Immature natural killer cell (primary cell): Measurements from ENCODE around the gene PRG3. TPM values are rescaled to one million over a fixed set of nuclear protein-coding genes. Genes with fewer than 3 reads are reported as not detected.

Experiments used
- DNase-seq, 3 donors: peaks; one replicate each; pipeline ENCODE4 v3.0.0; 2022; ENCODE audit warnings: mixed read lengths in 1 of 3
- H3K27ac Mint-ChIP-seq, 6 donors: one replicate each; pipeline ENCODE4 v1.8.0; 2020; ENCODE audit warnings: mixed read lengths in 6 of 6, mild to moderate bottlenecking in 5 of 6, inconsistent platforms in 4 of 6, moderate library complexity in 3 of 6
- H3K27me3 Mint-ChIP-seq, 3 donors: one replicate each; pipeline ENCODE4 v1.8.0; 2020 to 2021; ENCODE audit warnings: low read depth in 3 of 3, mild to moderate bottlenecking in 3 of 3, mixed read lengths in 3 of 3, moderate library complexity in 3 of 3, inconsistent platforms in 1 of 3
- H3K36me3 Mint-ChIP-seq, 3 donors: one replicate each; pipeline ENCODE4 v1.8.0; 2020; ENCODE audit warnings: mixed read lengths in 3 of 3, inconsistent platforms in 2 of 3, mild to moderate bottlenecking in 2 of 3
- H3K4me1 Mint-ChIP-seq, 2 donors: one replicate each; pipeline ENCODE4 v1.8.0; 2020; ENCODE audit warnings: inconsistent platforms in 2 of 2, mild to moderate bottlenecking in 2 of 2, mixed read lengths in 2 of 2, moderate library complexity in 1 of 2
- H3K4me3 Mint-ChIP-seq, 5 donors: one replicate each; pipeline ENCODE4 v1.8.0; 2020; ENCODE audit warnings: mild to moderate bottlenecking in 5 of 5, mixed read lengths in 5 of 5, inconsistent platforms in 3 of 5, moderate library complexity in 3 of 5
- H3K9me3 Mint-ChIP-seq, 6 donors: one replicate each; pipeline ENCODE4 v1.8.0; 2020; ENCODE audit warnings: mild to moderate bottlenecking in 6 of 6, mixed read lengths in 6 of 6, inconsistent platforms in 4 of 6, moderate library complexity in 3 of 6
- polyA plus RNA-seq, 3 donors: library from polyadenylated mRNA; unstranded; fragments of 300-500 nt; fragmentation: Illumina TruSeq; gene quantifications; one replicate each; pipeline ENCODE4 v1.2.3, GENCODE V29; 2021

The PRG3 gene
- polyA plus RNA-seq, 3 donors from 2014 or later, result not detected

- no peak overlapping the region for H3K27ac Mint-ChIP-seq
- H3K27me3 Mint-ChIP-seq, result peaks cover 4 to 6% (median 4%) of the 10 kb centered on the region in 3 donors
- no peaks in the 10 kb centered on the region for H3K36me3 Mint-ChIP-seq
- no peaks in the 10 kb centered on the region for H3K4me1 Mint-ChIP-seq
- peaks cover 0 to 1% (median 0%) of the 10 kb centered on the region in 6 donors for H3K9me3 Mint-ChIP-seq
- no peak overlapping the region for H3K4me3 Mint-ChIP-seq
- DNase-seq, result no peak
Observed at GRCh38 chr11:57391111-57391510, 10.2 kb upstream of the PRG3 start.

- Mint-ChIP-seq H3K9me3 (peaks cover 0 to 1% (median 0%) of the 10 kb centered on the region in 6 donors), H3K27ac (no peak within 1 kb of the TSS), H3K36me3 (no peaks in the 10 kb centered on the region), H3K4me3 (no peak within 1 kb of the TSS), H3K4me1 (no peaks in the 10 kb centered on the region), H3K27me3 (peaks cover 4 to 5% (median 4%) of the 10 kb centered on the region in 3 donors)
- DNase-seq, result no peak
Observed at GRCh38 chr11:57390535-57390934, 9.6 kb upstream of the PRG3 start, which contains the start of gene PRG2. Gene PRG2 (minus strand): TSS chr11:57390650. CDS start chr11:57389944, 706 bp downstream.

- H3K27me3 Mint-ChIP-seq, result peaks cover 4 to 10% (median 4%) of the 10 kb centered on the region in 3 donors
- no peak for DNase-seq
- H3K4me1 Mint-ChIP-seq, result no peaks in the 10 kb centered on the region
- no peaks in the 10 kb centered on the region for H3K36me3 Mint-ChIP-seq
- H3K9me3 Mint-ChIP-seq, result peaks cover 0 to 1% (median 0%) of the 10 kb centered on the region in 6 donors
- no peak overlapping the region for H3K27ac Mint-ChIP-seq
- no peak overlapping the region for H3K4me3 Mint-ChIP-seq
Observed at GRCh38 chr11:57387289-57388030, 6.5 kb upstream of the PRG3 start.

GRCh38 chr11:57386178-57386940 lies 5.4 kb upstream of the PRG3 start:
- Mint-ChIP-seq H3K4me3 (no peak overlapping the region), H3K4me1 (no peaks in the 10 kb centered on the region), H3K27me3 (peaks cover 4 to 12% (median 7%) of the 10 kb centered on the region in 3 donors), H3K36me3 (no peaks in the 10 kb centered on the region), H3K27ac (no peak overlapping the region), H3K9me3 (peaks cover 0 to 1% (median 0%) of the 10 kb centered on the region in 6 donors)
- DNase-seq, result no peak

GRCh38 chr11:57379732-57380131 lies 1.2 kb downstream of the PRG3 start:
- Mint-ChIP-seq H3K4me1 (no peaks in the 10 kb centered on the region), H3K9me3 (no peaks in the 10 kb centered on the region), H3K36me3 (no peaks in the 10 kb centered on the region), H3K27me3 (peaks cover 2 to 11% (median 11%) of the 10 kb centered on the region in 3 donors), H3K4me3 (no peak overlapping the region), H3K27ac (no peak overlapping the region)
- no peak for DNase-seq

- Mint-ChIP-seq H3K9me3 (no peaks in the 10 kb centered on the region), H3K4me1 (no peaks in the 10 kb centered on the region), H3K27ac (no peak overlapping the region), H3K27me3 (peaks cover 2 to 11% (median 9%) of the 10 kb centered on the region in 3 donors), H3K4me3 (no peak overlapping the region), H3K36me3 (no peaks in the 10 kb centered on the region)
- no peak for DNase-seq
Observed at GRCh38 chr11:57378186-57378585, 2.8 kb downstream of the PRG3 start.

- no peak overlapping the region for H3K27ac Mint-ChIP-seq
- peaks cover under 1 to 9% (median 2%) of the 10 kb centered on the region in 3 donors for H3K27me3 Mint-ChIP-seq
- no peak overlapping the region for H3K4me3 Mint-ChIP-seq
- no peak for DNase-seq
- H3K4me1 Mint-ChIP-seq, result no peaks in the 10 kb centered on the region
- H3K36me3 Mint-ChIP-seq, result no peaks in the 10 kb centered on the region
- no peaks in the 10 kb centered on the region for H3K9me3 Mint-ChIP-seq
Observed at GRCh38 chr11:57377107-57377506, 3.8 kb downstream of the PRG3 start.

GRCh38 chr11:57376095-57377090 lies 4.6 kb downstream of the PRG3 start:
- Mint-ChIP-seq H3K4me3 (no peak overlapping the region), H3K27ac (no peak overlapping the region)

DNA sequence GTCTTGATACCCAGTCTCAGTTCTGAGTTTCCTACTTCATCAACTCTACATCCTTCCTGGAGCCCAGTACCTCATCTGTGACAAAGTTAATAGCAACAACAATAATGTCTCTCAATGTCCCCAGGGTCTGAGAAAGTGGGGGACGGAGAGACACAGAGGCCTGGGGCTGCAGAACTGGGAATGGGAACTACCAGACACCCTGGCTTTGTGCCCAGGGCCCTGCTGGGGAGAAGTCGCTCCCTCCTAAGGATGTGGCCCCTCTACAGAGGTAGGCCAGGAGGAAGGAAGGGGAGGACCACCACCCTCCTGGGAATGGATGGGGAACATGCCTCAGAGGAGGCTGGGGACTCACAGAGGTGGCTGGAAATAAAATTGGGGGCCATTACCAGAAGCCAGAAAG lies 5.5 kb downstream of the PRG3 start:
- H3K9me3 Mint-ChIP-seq, result no peaks in the 10 kb centered on the region
- H3K27ac Mint-ChIP-seq, result no peak overlapping the region
- DNase-seq, result no peak
- peaks cover 0 to 5% (median 2%) of the 10 kb centered on the region in 3 donors for H3K27me3 Mint-ChIP-seq
- H3K36me3 Mint-ChIP-seq, result no peaks in the 10 kb centered on the region
- H3K4me1 Mint-ChIP-seq, result no peaks in the 10 kb centered on the region
- no peak overlapping the region for H3K4me3 Mint-ChIP-seq

More at GRCh38 chr11:57376095-57377090, 4.6 kb downstream of the PRG3 start:
- Mint-ChIP-seq H3K27me3 (peaks cover 0 to 9% (median 2%) of the 10 kb centered on the region in 3 donors), H3K36me3 (no peaks in the 10 kb centered on the region), H3K4me1 (no peaks in the 10 kb centered on the region), H3K9me3 (no peaks in the 10 kb centered on the region)
- no peak for DNase-seq

GRCh38 chr11:57374966-57375365 lies 6.0 kb downstream of the PRG3 start:
- DNase-seq, result no peak
- Mint-ChIP-seq H3K27ac (no peak overlapping the region), H3K9me3 (no peaks in the 10 kb centered on the region), H3K27me3 (peaks cover 0 to 4% (median 2%) of the 10 kb centered on the region in 3 donors), H3K36me3 (no peaks in the 10 kb centered on the region), H3K4me1 (no peaks in the 10 kb centered on the region), H3K4me3 (no peak overlapping the region)

GRCh38 chr11:57373146-57373545 lies 7.8 kb downstream of the PRG3 start:
- DNase-seq, result no peak
- Mint-ChIP-seq H3K4me3 (no peak overlapping the region), H3K9me3 (no peaks in the 10 kb centered on the region), H3K4me1 (no peaks in the 10 kb centered on the region), H3K36me3 (no peaks in the 10 kb centered on the region), H3K27ac (no peak overlapping the region), H3K27me3 (peaks cover 0 to 4% (median 4%) of the 10 kb centered on the region in 3 donors)

DNA sequence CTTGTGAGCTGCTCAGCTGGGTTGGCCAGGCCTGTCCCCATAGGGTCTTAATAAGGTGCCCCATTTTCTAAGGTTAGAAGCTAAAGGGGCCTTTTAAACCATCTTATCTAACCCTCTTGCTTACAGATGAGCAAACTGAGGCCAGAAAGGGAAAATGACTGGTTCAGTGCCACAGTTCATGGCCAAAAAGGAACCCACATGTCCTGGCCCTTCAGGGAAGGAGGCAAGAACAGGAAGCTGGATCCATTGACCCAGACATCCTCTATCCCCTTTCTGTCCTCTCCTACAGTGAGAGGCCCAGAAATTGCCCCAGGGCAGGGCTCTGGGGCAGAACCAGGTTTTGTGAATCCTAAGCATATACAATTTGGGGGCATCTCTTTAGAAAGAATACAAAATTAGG lies 10.0 kb downstream of the PRG3 start:
- no peak overlapping the region for H3K4me3 Mint-ChIP-seq
- H3K27me3 Mint-ChIP-seq, result peaks cover 0 to 2% (median 2%) of the 10 kb centered on the region in 3 donors
- no peaks in the 10 kb centered on the region for H3K4me1 Mint-ChIP-seq
- no peak for DNase-seq
- no peaks in the 10 kb centered on the region for H3K36me3 Mint-ChIP-seq
- H3K27ac Mint-ChIP-seq, result no peak overlapping the region
- no peaks in the 10 kb centered on the region for H3K9me3 Mint-ChIP-seq

GRCh38 chr11:57370251-57370650 lies 10.7 kb downstream of the PRG3 start:
- Mint-ChIP-seq H3K27me3 (peaks cover 0 to 2% (median 2%) of the 10 kb centered on the region in 3 donors), H3K4me1 (no peaks in the 10 kb centered on the region), H3K36me3 (no peaks in the 10 kb centered on the region), H3K9me3 (no peaks in the 10 kb centered on the region), H3K27ac (no peak overlapping the region), H3K4me3 (no peak overlapping the region)
- no peak for DNase-seq
